HG03108 (cell line): ENCODE results near the gene TMPRSS12.
"Not testable (repeated sequence)": the region's sequence is repeated elsewhere in the genome, so short reads cannot be mapped to it uniquely, and the experiment has no call there.

Experiments
- ATAC-seq: cut with Tn5 transposase; IDR thresholded peaks from one replicate; pipeline ENCODE4 v1.9.1; 2021; ENCODE audit warnings: moderate library complexity; ENCODE audit not compliant: unreplicated experiment

Gene TMPRSS12, protein sequence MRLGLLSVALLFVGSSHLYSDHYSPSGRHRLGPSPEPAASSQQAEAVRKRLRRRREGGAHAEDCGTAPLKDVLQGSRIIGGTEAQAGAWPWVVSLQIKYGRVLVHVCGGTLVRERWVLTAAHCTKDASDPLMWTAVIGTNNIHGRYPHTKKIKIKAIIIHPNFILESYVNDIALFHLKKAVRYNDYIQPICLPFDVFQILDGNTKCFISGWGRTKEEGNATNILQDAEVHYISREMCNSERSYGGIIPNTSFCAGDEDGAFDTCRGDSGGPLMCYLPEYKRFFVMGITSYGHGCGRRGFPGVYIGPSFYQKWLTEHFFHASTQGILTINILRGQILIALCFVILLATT

DNA sequence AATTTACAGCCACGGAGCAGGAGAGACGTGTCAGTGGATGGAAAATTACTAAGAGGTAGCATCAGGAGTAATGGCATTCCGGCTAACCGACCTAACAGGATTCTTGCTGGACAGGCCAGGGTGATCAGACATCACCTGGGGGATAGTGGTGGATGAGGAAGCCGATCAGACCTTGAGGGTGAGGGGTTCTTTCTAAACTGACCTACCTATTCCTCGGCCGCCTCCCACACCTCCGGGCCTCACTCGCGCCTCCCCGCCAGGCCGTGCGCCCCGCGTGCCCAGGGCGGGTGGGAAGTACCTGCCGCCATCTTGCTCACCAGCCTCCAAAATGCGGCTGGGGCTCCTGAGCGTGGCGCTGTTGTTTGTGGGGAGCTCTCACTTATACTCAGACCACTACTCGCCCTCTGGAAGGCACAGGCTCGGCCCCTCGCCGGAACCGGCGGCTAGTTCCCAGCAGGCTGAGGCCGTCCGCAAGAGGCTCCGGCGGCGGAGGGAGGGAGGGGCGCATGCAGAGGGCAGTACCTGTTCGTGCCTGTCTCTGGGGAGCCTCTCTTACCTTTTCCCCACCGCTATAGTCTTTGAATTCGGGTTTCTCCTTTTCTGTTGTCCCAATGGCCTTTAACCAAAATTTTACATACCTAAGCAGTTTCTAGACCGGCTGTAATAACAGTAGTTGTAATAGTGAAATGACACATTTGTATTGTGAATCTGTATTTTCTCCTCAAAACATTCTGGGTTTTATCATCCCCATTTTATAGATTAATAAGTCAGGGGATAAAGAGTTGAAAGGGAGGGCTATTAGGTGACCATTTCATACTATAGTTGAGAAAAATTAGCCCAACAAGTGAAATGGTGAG is at the start of gene TMPRSS12:
Gene TMPRSS12, plus strand, starts transcription at position 290 of the 857 bp plus-strand sequence. Its CDS starts 39 bp downstream, at position 329.
- ATAC-seq, result no peak

DNA sequence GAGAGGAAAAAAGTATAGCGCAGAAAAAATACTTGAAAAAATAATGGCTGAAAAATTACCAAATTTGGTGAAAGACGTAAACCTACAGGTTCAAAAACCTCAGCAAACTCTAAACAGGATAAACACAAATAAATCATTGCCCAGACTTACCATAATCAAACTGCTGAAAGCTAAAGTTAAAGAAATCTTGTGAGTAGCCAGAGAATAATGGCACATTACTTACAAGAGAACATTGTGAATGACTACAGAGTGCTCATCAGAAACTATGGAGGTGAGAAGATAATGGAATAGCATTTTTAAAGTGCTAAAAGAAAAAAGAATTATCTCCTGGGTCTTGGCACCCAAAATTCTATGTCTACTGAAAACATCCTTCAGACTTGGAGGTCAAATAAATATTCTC is 42.8 kb upstream of the TMPRSS12 start:
- no peak for ATAC-seq

DNA sequence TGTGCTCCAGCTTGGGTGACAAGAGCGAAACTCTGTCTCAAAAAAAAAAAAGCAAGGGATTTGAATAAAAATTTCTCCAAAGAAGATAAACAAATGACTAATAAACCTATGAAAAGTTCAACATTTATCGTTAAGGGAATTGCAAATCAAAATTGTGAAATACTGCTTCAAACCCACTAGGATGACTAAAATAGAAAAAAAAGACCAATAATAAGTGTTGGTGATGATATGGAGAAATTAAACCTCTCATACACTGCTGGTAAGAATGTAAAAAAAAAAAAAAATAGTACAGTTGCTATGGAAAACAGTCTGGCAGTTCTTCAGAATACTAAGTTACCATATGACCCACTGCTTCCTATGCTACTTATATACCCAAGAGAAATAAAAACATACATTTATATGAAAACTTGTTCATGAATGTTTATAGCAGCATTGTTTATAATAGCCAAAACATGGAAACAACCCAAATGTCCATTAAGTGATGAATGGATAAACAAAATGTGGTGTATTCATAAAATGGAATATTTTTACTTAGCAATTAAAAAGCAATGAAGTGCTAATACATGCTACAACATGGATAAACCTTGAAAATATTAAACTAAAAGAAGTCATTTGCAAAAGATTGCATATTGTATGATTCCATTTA is 39.4 kb upstream of the TMPRSS12 start:
- ATAC-seq, result no peak

DNA sequence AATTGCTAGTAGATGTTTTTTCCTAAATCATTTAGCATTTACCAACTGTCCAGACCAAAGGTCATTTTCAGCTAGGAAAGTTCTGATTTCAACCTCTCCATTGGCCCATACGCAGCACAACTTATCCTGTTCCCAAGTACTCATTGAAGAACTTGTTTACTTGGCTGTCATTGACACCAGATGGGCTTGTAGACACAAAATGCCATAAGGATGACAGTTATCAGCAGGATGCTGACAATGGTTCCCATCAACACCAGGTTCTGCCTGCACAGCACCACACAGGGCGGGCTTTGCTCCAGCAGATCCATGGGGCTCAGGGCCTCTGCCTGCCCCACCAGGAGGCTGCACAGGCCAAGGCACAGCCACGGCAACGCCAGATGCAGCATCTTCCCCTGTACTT is 36.5 kb upstream of the TMPRSS12 start:
- ATAC-seq, result no peak

DNA sequence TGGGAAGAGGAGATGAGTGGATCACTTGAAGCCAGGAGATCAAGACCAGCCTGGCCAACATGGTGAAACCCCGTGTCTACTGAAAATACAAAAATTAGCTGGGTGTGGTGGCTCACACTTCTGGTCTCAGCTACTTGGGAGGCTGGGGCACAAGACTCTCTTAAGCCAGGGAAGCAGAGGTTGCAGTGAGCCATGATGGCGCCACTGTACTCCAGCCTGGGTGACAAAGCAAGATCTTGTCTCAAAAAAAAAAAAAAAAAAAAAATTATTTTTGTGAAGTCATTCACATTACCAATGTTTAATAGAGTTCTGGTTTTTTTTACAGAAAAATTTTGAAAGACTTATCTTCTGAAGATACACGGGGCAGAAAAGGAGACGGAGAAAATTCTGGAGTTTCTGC is 33.6 kb upstream of the TMPRSS12 start:
- not testable (repeated sequence) for ATAC-seq

DNA sequence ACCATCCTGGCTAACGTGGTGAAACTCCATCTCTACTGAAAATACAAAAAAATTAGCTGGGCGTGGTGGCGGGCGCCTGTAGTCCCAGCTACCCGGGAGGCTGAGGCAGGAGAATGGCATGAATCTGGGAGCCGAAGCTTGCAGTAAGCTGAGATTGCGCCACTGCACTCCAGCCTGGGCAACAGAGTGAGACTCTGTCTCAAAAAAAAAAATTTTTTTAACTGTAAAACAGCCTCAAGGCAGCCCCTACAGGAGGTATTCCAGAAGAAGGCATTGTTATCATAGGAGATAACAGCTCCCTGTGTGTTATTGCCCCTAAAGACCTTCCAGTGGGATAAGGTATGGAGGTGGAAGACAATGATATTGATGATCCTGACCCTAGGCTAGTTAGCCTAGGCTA is 27.8 kb upstream of the TMPRSS12 start:
- not testable (repeated sequence) for ATAC-seq

DNA sequence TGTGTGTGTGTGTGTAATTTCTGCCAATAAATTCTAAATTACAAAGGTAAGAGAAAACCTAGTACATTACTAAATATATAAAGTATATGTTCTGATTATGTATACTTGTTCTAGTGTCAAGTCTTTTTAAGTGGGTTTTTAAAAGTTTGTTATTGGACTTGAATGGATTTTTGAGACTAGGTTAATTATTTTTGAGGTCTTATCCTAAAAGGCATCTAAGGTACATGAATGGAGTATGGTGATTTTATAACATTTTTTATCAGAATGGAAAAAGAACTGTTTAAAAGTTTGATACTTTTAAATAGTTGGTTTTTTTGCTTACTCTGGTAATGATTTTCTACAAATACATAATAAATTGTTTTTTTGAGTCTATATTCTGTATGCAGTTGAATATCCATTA is 22.5 kb upstream of the TMPRSS12 start:
- ATAC-seq, result no peak

DNA sequence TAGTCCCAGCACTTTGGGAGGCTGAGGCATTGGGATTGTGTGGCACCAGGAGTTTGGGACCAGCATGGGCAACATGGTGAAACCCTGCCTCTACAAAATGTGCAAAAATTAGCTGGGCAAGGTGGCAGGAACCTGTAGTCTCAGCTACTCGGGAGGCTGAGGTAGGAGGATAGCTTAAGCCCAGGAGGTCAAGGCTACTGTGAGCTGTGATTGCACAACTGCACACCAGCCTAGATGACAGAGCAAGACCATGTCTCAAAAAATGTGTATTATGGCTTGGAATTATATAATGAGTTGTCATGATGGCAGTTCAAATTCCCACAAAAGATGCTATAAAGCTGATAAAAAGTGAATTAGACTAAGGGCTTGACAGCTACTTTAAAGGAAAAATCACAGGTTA is 20.6 kb upstream of the TMPRSS12 start:
- no peak for ATAC-seq

DNA sequence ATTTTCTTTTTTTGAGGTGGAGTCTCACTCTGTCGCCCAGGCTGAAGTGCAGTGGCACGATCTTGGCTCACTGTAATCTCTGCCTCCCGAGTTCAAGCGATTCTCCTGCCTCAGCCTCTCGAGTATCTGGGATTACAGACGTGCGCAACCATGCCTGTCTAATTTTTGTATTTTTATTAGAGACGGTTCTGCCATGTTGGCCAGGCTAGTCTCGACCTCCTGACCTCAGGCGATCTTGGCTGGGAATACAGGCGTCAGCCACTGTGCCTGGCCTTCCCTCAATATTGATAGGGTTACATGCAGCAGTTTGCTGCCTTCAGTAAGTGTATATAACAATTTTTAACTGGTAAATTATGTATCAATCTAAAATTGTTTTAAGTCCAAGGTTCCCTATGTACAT is 19.0 kb upstream of the TMPRSS12 start:
- not testable (repeated sequence) for ATAC-seq

DNA sequence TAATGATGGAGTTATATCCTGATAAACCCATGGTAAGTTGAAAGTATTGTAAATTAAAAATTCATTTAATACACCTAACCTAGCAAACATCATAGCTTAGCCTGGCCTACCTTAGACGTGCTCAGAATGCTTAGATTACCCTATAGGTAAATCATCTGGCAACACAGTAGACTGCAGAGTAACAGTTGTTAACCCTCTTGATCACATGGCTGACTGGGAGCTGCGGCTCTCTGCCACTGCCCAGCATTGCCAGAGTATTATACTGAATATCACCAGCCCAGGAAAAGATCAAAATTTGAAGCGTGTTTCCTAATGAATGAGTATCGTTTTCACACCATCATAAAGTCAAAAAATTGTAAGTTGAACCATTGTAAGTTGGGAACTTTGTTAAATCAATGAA is 17.8 kb upstream of the TMPRSS12 start:
- no peak for ATAC-seq

DNA sequence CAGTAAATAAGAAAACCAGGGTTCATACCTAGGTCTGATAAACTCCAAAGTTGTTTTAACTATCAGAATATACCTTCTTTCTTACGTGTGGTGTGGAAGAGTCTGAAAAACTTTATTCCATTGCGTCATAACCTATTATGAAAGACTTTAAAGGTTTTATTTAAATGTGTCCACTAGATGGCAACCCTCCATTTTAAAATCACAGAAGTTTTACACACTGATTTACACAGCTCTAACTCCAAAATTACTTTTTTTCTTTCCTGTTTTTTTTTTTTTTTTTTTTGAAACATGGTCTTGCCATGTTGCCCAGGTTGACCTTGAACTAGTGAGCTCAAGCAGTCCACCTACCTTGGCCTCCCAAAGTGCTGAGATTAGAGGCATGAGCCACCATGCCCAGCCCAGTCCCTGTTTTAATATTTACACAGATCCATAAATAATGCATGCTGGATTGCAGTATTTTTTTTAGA is 17.3 kb upstream of the TMPRSS12 start:
- ATAC-seq, result no peak

DNA sequence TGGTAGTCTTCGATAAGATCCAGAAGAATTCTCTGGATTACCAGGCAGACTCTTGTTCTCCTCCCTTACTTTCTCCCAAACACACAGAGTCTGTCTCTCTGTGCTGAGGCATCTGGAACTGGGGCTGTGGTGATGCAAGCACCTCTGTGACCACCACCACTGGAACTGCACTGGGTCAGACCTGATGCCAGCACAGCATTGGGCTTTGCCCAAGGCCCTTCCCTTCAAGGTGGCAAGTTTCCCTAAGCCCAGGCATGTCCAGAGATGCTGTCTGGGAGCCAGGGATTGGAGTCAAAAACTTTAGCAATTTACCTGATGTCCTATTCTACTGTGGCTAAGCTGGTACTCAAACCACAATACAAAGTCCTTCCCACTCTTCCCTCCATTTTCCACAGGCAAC is 14.6 kb upstream of the TMPRSS12 start:
- ATAC-seq, result no peak

DNA sequence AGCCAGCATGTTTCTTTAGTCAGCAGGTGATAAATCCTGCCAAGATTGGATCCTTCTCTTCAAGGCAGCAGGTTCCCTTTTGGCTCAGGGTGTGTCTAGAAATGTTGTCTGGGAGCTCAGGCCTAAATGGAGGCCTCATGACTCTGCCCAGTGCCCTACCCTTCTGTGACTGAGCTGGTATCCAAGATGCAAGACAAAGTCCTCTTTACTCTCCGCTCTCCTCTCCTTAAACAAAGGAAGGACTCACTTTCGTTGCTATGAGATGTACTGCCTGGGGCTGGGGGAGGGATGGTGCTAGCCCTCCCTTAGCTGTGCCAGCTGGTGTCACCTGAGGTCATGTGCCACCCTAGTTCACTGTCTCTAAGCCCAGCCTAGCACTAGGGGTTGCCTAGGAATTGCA is 13.8 kb upstream of the TMPRSS12 start:
- no peak for ATAC-seq

DNA sequence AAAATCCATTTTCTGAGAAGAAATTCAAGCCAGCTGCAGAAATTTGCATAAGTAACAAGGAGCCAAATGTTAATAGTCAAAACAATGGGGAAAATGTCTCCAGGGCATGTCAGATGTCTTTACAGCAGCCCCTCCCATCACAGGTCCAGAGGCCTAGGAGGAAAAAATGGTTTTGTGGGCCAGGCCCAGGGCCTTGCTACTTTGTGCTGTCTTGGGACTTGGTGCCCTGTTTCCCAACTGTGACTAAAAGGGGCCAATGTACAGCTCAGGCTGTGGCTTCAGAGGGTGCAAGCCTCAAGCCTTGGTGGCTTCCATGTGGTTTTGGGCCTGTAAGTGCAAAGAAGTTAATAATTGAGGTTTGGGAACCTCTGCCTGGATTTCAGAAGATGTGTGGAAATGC is 8.9 kb upstream of the TMPRSS12 start:
- ATAC-seq, result not testable (repeated sequence)

DNA sequence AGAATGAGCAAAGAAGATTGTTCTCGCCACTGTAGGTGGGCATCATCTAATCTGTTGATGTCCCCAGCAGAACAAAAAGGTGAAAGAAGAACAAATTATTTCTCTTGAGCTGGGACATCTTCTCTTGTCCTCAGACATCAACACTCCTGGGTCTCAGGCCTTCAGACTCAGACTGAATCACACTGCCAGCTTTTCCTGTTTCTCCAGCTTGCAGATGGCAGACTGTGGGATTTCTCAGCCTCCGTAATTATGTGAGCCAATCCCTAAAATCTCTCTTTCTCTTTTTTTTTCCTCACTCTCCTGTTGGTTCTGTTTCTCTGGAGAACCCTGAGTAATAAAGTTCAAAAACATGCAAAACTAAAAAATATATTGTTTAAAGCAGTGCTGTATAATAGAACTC is 3.7 kb upstream of the TMPRSS12 start:
- no peak for ATAC-seq

DNA sequence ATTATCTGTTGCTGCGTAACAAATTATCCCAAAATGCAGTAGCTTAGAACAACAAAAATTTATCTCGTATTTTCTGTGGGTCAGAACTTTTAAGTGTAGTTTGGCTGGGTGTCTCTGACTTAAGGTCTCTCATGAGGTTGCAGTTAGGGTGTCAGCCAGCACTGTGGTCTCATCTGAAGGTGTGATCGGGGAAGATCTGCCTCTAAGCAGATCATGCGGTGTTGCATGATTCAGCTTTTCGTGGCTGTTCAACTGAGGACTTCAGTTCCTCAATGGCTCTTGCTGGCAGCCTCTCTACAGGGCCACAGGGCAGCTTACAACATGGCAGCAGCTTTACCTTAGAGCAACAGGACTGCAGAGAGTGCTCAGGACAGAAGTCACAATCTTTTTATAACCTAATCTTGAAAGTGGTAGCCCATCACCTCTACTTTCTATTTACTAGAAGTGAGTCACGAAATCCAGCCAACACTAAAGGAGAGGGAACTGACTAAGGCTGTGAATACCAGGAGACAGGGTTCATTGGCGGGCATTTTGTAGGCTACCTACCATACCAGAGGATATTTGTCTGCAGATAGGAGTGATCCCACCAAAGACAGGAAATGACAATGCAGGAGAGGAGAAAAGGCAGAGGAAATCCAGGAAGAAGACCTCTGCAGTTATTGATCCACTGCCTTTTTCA is 1.8 kb upstream of the TMPRSS12 start:
- no peak for ATAC-seq

DNA sequence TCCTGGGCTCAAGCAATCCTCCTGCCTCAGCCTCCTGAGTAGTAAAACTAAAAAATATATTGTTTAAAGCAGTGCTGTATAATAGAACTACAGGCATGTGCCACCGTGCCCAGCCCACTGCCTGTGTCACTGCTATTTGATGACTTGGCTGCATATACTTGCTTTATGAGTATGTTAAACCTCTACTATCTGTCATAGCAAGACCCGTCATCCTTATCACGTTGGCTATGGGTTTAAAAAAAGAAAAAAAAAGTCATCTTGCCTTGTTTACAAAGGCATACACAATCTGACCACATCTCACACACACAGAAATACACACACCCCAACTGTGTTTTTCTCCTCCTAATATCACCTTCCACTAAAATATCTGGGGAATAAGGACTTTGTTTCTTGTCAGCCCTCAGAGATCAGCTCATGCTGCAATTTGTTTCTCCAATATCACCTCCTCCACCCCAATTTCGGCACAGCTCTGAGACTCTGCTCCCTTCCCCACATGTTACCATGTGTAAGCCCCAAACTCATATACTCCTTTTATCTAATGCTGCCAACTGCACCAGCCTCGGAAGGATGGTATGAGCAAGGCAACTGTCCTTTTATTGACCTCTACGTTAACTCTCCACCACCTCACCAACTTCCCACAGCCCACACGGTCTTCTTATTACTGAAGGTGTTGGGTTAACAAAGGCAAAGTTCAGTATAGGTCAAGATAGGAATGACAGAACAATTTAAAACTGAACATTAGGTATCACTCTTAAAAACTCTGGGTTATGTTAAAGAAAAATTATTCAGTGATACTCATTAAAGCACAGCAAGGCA is 802 bp upstream of the TMPRSS12 start:
- ATAC-seq, result no peak

DNA sequence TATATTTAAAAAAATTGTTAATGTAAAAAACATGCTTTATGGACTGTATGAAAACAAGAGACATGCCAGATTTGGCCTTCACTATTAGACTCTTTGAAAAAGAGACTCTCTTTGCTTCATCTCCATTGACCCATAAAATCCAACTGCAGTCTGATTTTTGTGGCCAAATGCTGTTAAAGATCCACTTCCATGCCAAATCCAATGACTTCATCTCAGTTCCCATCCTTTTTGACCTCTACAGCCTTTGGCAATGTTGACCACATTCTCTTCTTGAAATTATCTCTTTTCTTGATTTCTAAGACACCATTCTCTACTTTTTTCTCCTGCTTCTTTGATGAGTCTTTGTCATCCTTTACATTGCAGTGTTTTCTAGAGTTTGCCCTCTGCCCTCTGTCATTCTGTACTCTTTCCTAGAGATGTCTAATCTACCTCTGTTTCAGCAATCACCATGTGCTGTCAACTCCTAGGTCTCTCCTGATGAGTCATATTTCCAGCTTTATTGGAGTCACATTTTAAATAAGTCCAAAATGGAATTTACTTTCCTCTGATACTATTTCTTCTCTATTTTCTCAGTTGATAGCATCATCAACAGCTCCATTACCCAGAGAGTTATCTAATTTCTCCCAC is 2.4 kb downstream of the TMPRSS12 start:
- ATAC-seq, result no peak

DNA sequence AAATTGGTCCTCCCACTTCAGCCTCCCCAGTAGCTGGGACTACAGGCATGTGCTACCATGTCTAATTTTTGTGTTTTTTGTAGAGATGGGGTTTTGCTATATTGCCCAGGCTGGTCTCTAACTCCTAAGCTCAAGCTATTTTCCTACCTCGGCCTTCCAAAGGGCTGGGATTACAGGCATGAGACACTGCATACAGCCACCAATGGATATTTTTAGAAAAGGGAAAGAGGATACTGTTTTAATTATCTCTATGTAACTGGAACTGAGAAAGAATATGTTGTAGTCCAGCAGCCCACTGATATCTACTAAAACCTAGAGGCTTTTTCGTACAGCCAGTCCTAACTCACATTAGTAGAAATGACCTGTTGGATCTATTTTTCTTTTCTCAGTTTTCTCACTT is 6.2 kb downstream of the TMPRSS12 start:
- ATAC-seq, result no peak

DNA sequence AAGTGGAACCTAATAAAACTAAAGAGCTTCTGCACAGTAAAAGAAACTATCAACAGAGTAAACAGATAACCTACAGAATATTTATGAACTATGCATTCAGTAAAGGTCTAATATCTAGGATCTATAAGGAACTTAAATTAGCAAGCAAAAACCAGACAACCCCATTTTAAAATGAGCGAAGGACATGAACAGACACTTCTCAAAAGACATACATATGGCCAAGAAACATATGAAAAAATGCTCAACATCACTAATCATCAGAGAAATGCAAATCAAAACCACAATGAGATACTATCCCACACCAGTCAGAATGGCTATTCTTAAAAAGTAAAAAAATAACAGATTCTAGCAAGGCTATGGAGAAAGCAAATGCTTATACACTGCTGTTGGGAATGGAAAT is 12.5 kb downstream of the TMPRSS12 start:
- not testable (repeated sequence) for ATAC-seq
